ENCODE measurements around the gene CARD10. TPM values are rescaled to one million over a fixed set of nuclear protein-coding genes. Genes with fewer than 3 reads are reported as not detected.

Gene CARD10
- total and polyA plus RNA-seq, 2 of the 13 experiments (the other 11 are each of a cell fraction or from before 2014, with no cell fraction given): 35.2 to 55.8 TPM

DNA sequence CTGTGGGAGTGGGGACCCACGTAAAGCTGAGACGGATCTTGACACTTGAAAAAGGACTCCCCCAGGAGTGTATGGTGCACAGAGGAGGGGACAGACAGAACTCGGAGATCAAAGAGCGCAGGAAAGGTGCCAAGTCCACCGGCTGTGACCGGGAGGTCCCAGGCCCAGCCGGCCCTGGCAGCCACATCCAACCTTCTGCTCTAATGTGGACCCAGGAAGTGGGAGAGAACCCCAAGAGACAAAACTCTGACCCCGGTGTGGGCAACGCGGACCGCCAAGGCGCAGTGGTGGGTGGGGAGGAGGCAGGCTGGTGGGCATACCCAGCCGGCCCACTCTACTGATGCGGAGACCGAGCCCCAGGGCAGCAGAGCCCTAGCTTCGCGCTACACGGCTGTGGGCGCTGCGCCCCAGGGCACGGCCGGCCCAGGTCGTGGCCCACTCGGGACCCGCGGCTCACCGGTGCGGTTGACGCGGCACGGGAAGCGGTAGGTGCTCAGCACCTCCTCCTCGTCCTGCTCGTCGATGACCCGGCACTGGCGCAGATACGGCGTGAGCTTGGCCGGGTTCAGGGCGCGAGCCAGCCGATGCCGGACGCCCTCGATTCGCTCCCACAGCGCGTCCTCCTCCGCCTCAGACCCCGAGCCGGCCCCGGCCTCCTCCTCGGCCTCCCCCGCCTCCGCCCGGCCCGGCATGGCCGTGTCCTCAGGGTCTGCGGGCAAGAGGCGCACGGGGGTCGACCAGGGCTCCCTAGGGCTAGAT lies 527 bp downstream of the CARD10 start (continued):
- TF ChIP-seq, protein P1, sequence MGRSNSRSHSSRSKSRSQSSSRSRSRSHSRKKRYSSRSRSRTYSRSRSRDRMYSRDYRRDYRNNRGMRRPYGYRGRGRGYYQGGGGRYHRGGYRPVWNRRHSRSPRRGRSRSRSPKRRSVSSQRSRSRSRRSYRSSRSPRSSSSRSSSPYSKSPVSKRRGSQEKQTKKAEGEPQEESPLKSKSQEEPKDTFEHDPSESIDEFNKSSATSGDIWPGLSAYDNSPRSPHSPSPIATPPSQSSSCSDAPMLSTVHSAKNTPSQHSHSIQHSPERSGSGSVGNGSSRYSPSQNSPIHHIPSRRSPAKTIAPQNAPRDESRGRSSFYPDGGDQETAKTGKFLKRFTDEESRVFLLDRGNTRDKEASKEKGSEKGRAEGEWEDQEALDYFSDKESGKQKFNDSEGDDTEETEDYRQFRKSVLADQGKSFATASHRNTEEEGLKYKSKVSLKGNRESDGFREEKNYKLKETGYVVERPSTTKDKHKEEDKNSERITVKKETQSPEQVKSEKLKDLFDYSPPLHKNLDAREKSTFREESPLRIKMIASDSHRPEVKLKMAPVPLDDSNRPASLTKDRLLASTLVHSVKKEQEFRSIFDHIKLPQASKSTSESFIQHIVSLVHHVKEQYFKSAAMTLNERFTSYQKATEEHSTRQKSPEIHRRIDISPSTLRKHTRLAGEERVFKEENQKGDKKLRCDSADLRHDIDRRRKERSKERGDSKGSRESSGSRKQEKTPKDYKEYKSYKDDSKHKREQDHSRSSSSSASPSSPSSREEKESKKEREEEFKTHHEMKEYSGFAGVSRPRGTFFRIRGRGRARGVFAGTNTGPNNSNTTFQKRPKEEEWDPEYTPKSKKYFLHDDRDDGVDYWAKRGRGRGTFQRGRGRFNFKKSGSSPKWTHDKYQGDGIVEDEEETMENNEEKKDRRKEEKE (IDR thresholded peaks at IDR 0.05): no peak
- TF ChIP-seq ZNF782 (CRISPR knock-in tag; IDR thresholded peaks at IDR 0.05; ENCODE audit: borderline replicate concordance): peak; percentile 14; the same call in 1 of the 2 replicates
- TF ChIP-seq, protein P2, sequence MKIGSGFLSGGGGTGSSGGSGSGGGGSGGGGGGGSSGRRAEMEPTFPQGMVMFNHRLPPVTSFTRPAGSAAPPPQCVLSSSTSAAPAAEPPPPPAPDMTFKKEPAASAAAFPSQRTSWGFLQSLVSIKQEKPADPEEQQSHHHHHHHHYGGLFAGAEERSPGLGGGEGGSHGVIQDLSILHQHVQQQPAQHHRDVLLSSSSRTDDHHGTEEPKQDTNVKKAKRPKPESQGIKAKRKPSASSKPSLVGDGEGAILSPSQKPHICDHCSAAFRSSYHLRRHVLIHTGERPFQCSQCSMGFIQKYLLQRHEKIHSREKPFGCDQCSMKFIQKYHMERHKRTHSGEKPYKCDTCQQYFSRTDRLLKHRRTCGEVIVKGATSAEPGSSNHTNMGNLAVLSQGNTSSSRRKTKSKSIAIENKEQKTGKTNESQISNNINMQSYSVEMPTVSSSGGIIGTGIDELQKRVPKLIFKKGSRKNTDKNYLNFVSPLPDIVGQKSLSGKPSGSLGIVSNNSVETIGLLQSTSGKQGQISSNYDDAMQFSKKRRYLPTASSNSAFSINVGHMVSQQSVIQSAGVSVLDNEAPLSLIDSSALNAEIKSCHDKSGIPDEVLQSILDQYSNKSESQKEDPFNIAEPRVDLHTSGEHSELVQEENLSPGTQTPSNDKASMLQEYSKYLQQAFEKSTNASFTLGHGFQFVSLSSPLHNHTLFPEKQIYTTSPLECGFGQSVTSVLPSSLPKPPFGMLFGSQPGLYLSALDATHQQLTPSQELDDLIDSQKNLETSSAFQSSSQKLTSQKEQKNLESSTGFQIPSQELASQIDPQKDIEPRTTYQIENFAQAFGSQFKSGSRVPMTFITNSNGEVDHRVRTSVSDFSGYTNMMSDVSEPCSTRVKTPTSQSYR (CRISPR knock-in tag; IDR thresholded peaks at IDR 0.05; ENCODE audit: borderline replicate concordance): no peak
- TF ChIP-seq, protein P3, sequence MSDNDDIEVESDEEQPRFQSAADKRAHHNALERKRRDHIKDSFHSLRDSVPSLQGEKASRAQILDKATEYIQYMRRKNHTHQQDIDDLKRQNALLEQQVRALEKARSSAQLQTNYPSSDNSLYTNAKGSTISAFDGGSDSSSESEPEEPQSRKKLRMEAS (IDR thresholded peaks at IDR 0.05): 0 out of 2 replicates have a peak, but pooled peaks have one; percentile 11
- no peak for TF ChIP-seq SNAPC2 (CRISPR knock-in tag; IDR thresholded peaks at IDR 0.05)
- TF ChIP-seq CAMTA2 (CRISPR knock-in tag; IDR thresholded peaks at IDR 0.05; ENCODE audit: borderline replicate concordance): no peak; the same call in 1 of the 2 replicates
- TF ChIP-seq, protein P4, sequence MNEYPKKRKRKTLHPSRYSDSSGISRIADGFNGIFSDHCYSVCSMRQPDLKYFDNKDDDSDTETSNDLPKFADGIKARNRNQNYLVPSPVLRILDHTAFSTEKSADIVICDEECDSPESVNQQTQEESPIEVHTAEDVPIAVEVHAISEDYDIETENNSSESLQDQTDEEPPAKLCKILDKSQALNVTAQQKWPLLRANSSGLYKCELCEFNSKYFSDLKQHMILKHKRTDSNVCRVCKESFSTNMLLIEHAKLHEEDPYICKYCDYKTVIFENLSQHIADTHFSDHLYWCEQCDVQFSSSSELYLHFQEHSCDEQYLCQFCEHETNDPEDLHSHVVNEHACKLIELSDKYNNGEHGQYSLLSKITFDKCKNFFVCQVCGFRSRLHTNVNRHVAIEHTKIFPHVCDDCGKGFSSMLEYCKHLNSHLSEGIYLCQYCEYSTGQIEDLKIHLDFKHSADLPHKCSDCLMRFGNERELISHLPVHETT (CRISPR knock-in tag; conservative IDR thresholded peaks at IDR 0.05): no peak
- no peak for TF ChIP-seq MBNL3 (CRISPR knock-in tag; conservative IDR thresholded peaks at IDR 0.05)
- peak; percentile 73 for TF ChIP-seq GABPB1 (CRISPR knock-in tag; IDR thresholded peaks at IDR 0.05)
- TF ChIP-seq ZNF124 (CRISPR knock-in tag; IDR thresholded peaks at IDR 0.05): no peak
- no peak for TF ChIP-seq CREB1 (IDR thresholded peaks at IDR 0.05)
- TF ChIP-seq CREB1 (CRISPR knock-in tag; IDR thresholded peaks at IDR 0.05): no peak
- TF ChIP-seq ZNF205 (CRISPR knock-in tag; IDR thresholded peaks at IDR 0.05): 0 out of 2 replicates have a peak, but pooled peaks have one; percentile 30
- TF ChIP-seq JUNB (CRISPR knock-in tag; IDR thresholded peaks at IDR 0.05; ENCODE audit: borderline replicate concordance): no peak
- peak; percentile 9; the same call in 1 of the 2 replicates for TF ChIP-seq NR2C2 (CRISPR knock-in tag; IDR thresholded peaks at IDR 0.05; ENCODE audit: borderline replicate concordance)
- peak; percentile 79 for TF ChIP-seq AGO2 (optimal IDR thresholded peaks at IDR 0.05; ENCODE audit: low read depth, low read length)
- TF ChIP-seq GATAD1 (CRISPR knock-in tag; IDR thresholded peaks at IDR 0.05): no peak
- TF ChIP-seq, protein P5, sequence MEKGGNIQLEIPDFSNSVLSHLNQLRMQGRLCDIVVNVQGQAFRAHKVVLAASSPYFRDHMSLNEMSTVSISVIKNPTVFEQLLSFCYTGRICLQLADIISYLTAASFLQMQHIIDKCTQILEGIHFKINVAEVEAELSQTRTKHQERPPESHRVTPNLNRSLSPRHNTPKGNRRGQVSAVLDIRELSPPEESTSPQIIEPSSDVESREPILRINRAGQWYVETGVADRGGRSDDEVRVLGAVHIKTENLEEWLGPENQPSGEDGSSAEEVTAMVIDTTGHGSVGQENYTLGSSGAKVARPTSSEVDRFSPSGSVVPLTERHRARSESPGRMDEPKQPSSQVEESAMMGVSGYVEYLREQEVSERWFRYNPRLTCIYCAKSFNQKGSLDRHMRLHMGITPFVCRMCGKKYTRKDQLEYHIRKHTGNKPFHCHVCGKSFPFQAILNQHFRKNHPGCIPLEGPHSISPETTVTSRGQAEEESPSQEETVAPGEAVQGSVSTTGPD (CRISPR knock-in tag; IDR thresholded peaks at IDR 0.05): no peak
- peak; percentile 11; the same call in 1 of the 2 replicates for TF ChIP-seq ZBTB7B (CRISPR knock-in tag; IDR thresholded peaks at IDR 0.05)
- no peak for TF ChIP-seq NCOA5 (CRISPR knock-in tag; IDR thresholded peaks at IDR 0.05)
- TF ChIP-seq TAF1 (CRISPR knock-in tag; IDR thresholded peaks at IDR 0.05): peak; percentile 60

Data from HepG2 (cell line).